HAP-1 (cell line): ENCODE results near the gene FDXR.
"Not testable (repeated sequence)": the region's sequence is repeated elsewhere in the genome, so short reads cannot be mapped to it uniquely, and the experiment has no call there.

Experiments
- DNase-seq, 2 experiments: peaks; one replicate each; pipeline ENCODE4 v3.0.0-alpha.2; 2016 to 2020; ENCODE audit warnings: low spot score in 2 of 2
- H3K27me3 ChIP-seq: fragments of 250-450 bp; sonication (Bioruptor Pico); 2 replicates; pipeline ENCODE4 v1.5.1; 2020; ENCODE audit warnings: low read depth, mild to moderate bottlenecking, moderate library complexity
- H3K36me3 ChIP-seq: fragments of 250-450 bp; sonication (Bioruptor Pico); replicated peaks from 2 replicates; pipeline ENCODE4 v1.5.1; 2020; ENCODE audit warnings: mild to moderate bottlenecking
- H3K4me1 ChIP-seq: fragments of 250-450 bp; sonication (Bioruptor Pico); 2 replicates; pipeline ENCODE4 v1.5.1; 2020; ENCODE audit warnings: mild to moderate bottlenecking
- H3K4me3 ChIP-seq: fragments of 250-450 bp; sonication (Bioruptor Pico); 2 replicates; pipeline ENCODE4 v1.5.1; 2020; ENCODE audit warnings: mild to moderate bottlenecking, moderate library complexity
- H3K9me3 ChIP-seq: fragments of 250-450 bp; sonication (Bioruptor Pico); 2 replicates; pipeline ENCODE4 v1.5.1; 2020; ENCODE audit warnings: mild to moderate bottlenecking, moderate library complexity
- in situ Hi-C: fragments of 300-500 bp; cut with MboI; formaldehyde crosslinking; loops from 3 replicates; pipeline ENCODE4 v1.14.3; 2020; ENCODE audit warnings: low sequenced_read_pairs, inconsistent platforms, mixed read lengths

FDXR gene

GRCh38 chr17:74907012-74907411, 34.2 kb upstream of the FDXR start:
- Histone ChIP-seq H3K4me1 (no peaks in the 10 kb centered on the region), H3K4me3 (no peak overlapping the region), H3K27me3 (peaks cover 7% of the 10 kb centered on the region), H3K36me3 (no peaks in the 10 kb centered on the region), H3K9me3 (no peaks in the 10 kb centered on the region)
- in situ Hi-C loops, result no loop called here
- DNase-seq, result no peak

- H3K27me3 ChIP-seq, H3K4me3 ChIP-seq, in situ Hi-C loops, H3K36me3 ChIP-seq, H3K4me1 ChIP-seq, H3K9me3 ChIP-seq: not testable (repeated sequence)
- DNase-seq, result peak in 1 of 2 experiments; percentile 49
Observed at GRCh38 chr17:74906214-74906793, 33.5 kb upstream of the FDXR start.

GRCh38 chr17:74904687-74905409, 32.1 kb upstream of the FDXR start:
- Histone ChIP-seq H3K27me3 (peaks cover 7% of the 10 kb centered on the region), H3K9me3 (no peaks in the 10 kb centered on the region), H3K4me3 (no peak overlapping the region), H3K4me1 (no peaks in the 10 kb centered on the region), H3K36me3 (no peaks in the 10 kb centered on the region)
- DNase-seq, result no peak
- in situ Hi-C loops, result no loop called here

GRCh38 chr17:74903671-74904070, 30.9 kb upstream of the FDXR start:
- H3K9me3 ChIP-seq, result no peaks in the 10 kb centered on the region
- H3K27me3 ChIP-seq, result peaks cover 7% of the 10 kb centered on the region
- H3K36me3 ChIP-seq, result no peaks in the 10 kb centered on the region
- H3K4me1 ChIP-seq, result no peaks in the 10 kb centered on the region
- in situ Hi-C loops, result no loop called here
- H3K4me3 ChIP-seq, result no peak overlapping the region
- no peak for DNase-seq

GRCh38 chr17:74903034-74903433, 30.2 kb upstream of the FDXR start:
- no peak overlapping the region for H3K4me3 ChIP-seq
- DNase-seq, result no peak
- H3K36me3 ChIP-seq, result no peaks in the 10 kb centered on the region
- H3K4me1 ChIP-seq, result no peaks in the 10 kb centered on the region
- peaks cover 7% of the 10 kb centered on the region for H3K27me3 ChIP-seq
- H3K9me3 ChIP-seq, result no peaks in the 10 kb centered on the region
- in situ Hi-C loops, result no loop called here

GRCh38 chr17:74901353-74902135, 28.8 kb upstream of the FDXR start:
- DNase-seq, result no peak
- Histone ChIP-seq H3K27me3 (peaks cover 14% of the 10 kb centered on the region), H3K4me3 (no peak overlapping the region), H3K9me3 (no peaks in the 10 kb centered on the region), H3K4me1 (no peaks in the 10 kb centered on the region), H3K36me3 (no peaks in the 10 kb centered on the region)
- in situ Hi-C loops, result no loop called here

- no peak for DNase-seq
- in situ Hi-C loops, result no loop called here
- no peak overlapping the region for H3K4me3 ChIP-seq
- H3K9me3 ChIP-seq, result no peaks in the 10 kb centered on the region
- no peaks in the 10 kb centered on the region for H3K36me3 ChIP-seq
- peaks cover 23% of the 10 kb centered on the region for H3K27me3 ChIP-seq
- no peaks in the 10 kb centered on the region for H3K4me1 ChIP-seq
Observed at GRCh38 chr17:74900208-74900607, 27.4 kb upstream of the FDXR start.

GRCh38 chr17:74898376-74898946, 25.7 kb upstream of the FDXR start:
- H3K4me3 ChIP-seq, result no peak overlapping the region
- H3K9me3 ChIP-seq, result no peaks in the 10 kb centered on the region
- peaks cover 32% of the 10 kb centered on the region for H3K27me3 ChIP-seq
- in situ Hi-C loops, result no loop called here
- DNase-seq, result no peak
- no peaks in the 10 kb centered on the region for H3K4me1 ChIP-seq
- no peaks in the 10 kb centered on the region for H3K36me3 ChIP-seq

- Histone ChIP-seq H3K4me3 (peak overlapping the region; percentile 35), H3K27me3 (peaks cover 37% of the 10 kb centered on the region), H3K4me1 (no peaks in the 10 kb centered on the region), H3K36me3 (no peaks in the 10 kb centered on the region), H3K9me3 (no peaks in the 10 kb centered on the region)
- DNase-seq, result no peak
- in situ Hi-C loops, result no loop called here
Observed at GRCh38 chr17:74893936-74894671, 21.3 kb upstream of the FDXR start.

GRCh38 chr17:74892974-74893911, 20.4 kb upstream of the FDXR start, which contains the start of gene FADS6:
TSS of gene FADS6 (minus strand) at chr17:74893633. CDS start at chr17:74893595, 38 bp downstream.
- Histone ChIP-seq H3K4me3 (peak within 1 kb of the TSS; percentile 35), H3K4me1 (no peaks in the 10 kb centered on the region), H3K9me3 (no peaks in the 10 kb centered on the region), H3K36me3 (no peaks in the 10 kb centered on the region), H3K27me3 (peaks cover 37% of the 10 kb centered on the region)
- in situ Hi-C loops, result no loop called here
- DNase-seq, result peak in 1 of 2 experiments; percentile 39

- no peaks in the 10 kb centered on the region for H3K4me1 ChIP-seq
- H3K27me3 ChIP-seq, result peaks cover 33% of the 10 kb centered on the region
- H3K36me3 ChIP-seq, result no peaks in the 10 kb centered on the region
- DNase-seq, result no peak
- no peaks in the 10 kb centered on the region for H3K9me3 ChIP-seq
- in situ Hi-C loops, result no loop called here
- H3K4me3 ChIP-seq, result no peak overlapping the region
Observed at GRCh38 chr17:74892013-74892841, 19.4 kb upstream of the FDXR start.

- H3K4me3 ChIP-seq, result no peak overlapping the region
- DNase-seq, result no peak
- in situ Hi-C loops, result no loop called here
- H3K36me3 ChIP-seq, result no peaks in the 10 kb centered on the region
- no peaks in the 10 kb centered on the region for H3K9me3 ChIP-seq
- no peaks in the 10 kb centered on the region for H3K4me1 ChIP-seq
- peaks cover 21% of the 10 kb centered on the region for H3K27me3 ChIP-seq
Observed at GRCh38 chr17:74890554-74890953, 17.8 kb upstream of the FDXR start.
